ENCODE measurements around the gene SLC1A7. TPM values are rescaled to one million over a fixed set of nuclear protein-coding genes. Genes with fewer than 3 reads are reported as not detected.

The SLC1A7 gene
- total and polyA plus RNA-seq, 2 of the 13 experiments (the other 11 are each of a cell fraction or from before 2014, with no cell fraction given), result 0.04 to 2.0 TPM

DNA sequence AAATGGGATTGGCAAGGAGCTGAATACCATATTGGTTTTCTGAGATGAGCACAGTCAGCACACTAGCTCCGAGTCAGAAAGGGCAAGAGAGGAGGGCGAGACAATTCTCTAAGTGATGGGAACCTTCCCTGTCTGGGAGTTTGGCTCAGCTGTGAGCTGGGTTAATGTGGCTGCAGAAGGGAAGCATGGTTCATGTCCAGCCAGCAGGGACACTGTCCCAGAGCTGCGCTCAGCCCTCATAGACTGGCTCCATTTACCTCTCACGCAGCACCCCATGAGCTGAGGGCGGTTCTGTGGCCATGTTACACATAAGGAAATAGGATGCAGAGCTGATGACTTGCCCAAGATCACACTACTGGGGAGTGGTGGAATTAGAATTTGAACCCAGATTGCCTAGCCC is 38.5 kb upstream of the SLC1A7 start:
- BruUV-seq (replicated peaks), result no TSS peak
- Histone ChIP-seq H2AFZ (ENCODE audit: low read length) (no peak overlapping the region), H3K4me1 (ENCODE audit: insufficient read depth, low read length) (peaks cover 90% of the 10 kb centered on the region), H3K36me3 (replicated peaks in 1 of 2; ENCODE audit: control insufficient read depth in 1 of 2, insufficient read depth in 2 of 2, low read length in 2 of 2) (no peaks in the 10 kb centered on the region), H3K9me3 (ENCODE audit: low read length) (no peaks in the 10 kb centered on the region), H3K4me3 (replicated peaks in 1 of 3; ENCODE audit: insufficient read depth in 1 of 3, low read depth in 2 of 3, low read length in 3 of 3) (no peak overlapping the region), H3K4me2 (ENCODE audit: low read depth, low read length) (no peak overlapping the region), H3K27me3 (ENCODE audit: control insufficient read depth in 1 of 2, insufficient read depth in 2 of 2, low read length in 2 of 2) (peaks cover 0 to 4% of the 10 kb centered on the region in 2 experiments; a peak in 1 of 5 replicates), H3K9ac (ENCODE audit: insufficient read depth, low read depth, low read length) (no peak overlapping the region), H4K20me1 (ENCODE audit: insufficient read depth, low read length) (no peaks in the 10 kb centered on the region), H3K27ac (ENCODE audit: extremely low read length, insufficient read depth, low read length) (no peak overlapping the region), H3K79me2 (ENCODE audit: insufficient read depth, low read length) (no peaks in the 10 kb centered on the region)
- TF ChIP-seq, protein P1, sequence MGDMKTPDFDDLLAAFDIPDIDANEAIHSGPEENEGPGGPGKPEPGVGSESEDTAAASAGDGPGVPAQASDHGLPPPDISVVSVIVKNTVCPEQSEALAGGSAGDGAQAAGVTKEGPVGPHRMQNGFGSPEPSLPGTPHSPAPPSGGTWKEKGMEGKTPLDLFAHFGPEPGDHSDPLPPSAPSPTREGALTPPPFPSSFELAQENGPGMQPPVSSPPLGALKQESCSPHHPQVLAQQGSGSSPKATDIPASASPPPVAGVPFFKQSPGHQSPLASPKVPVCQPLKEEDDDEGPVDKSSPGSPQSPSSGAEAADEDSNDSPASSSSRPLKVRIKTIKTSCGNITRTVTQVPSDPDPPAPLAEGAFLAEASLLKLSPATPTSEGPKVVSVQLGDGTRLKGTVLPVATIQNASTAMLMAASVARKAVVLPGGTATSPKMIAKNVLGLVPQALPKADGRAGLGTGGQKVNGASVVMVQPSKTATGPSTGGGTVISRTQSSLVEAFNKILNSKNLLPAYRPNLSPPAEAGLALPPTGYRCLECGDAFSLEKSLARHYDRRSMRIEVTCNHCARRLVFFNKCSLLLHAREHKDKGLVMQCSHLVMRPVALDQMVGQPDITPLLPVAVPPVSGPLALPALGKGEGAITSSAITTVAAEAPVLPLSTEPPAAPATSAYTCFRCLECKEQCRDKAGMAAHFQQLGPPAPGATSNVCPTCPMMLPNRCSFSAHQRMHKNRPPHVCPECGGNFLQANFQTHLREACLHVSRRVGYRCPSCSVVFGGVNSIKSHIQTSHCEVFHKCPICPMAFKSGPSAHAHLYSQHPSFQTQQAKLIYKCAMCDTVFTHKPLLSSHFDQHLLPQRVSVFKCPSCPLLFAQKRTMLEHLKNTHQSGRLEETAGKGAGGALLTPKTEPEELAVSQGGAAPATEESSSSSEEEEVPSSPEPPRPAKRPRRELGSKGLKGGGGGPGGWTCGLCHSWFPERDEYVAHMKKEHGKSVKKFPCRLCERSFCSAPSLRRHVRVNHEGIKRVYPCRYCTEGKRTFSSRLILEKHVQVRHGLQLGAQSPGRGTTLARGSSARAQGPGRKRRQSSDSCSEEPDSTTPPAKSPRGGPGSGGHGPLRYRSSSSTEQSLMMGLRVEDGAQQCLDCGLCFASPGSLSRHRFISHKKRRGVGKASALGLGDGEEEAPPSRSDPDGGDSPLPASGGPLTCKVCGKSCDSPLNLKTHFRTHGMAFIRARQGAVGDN (CRISPR knock-in tag; IDR thresholded peaks at IDR 0.05), result 0 out of 2 replicates have a peak, but pooled peaks have one; percentile 6
- TF ChIP-seq MTA1 (CRISPR knock-in tag; IDR thresholded peaks at IDR 0.05; ENCODE audit: borderline replicate concordance), result no peak
- peak; percentile 57; the same call in 1 of the 2 replicates for TF ChIP-seq ZNF629 (CRISPR knock-in tag; conservative IDR thresholded peaks at IDR 0.05)
- TF ChIP-seq JUN (CRISPR knock-in tag; IDR thresholded peaks at IDR 0.05), result no peak
- TF ChIP-seq, protein P2, sequence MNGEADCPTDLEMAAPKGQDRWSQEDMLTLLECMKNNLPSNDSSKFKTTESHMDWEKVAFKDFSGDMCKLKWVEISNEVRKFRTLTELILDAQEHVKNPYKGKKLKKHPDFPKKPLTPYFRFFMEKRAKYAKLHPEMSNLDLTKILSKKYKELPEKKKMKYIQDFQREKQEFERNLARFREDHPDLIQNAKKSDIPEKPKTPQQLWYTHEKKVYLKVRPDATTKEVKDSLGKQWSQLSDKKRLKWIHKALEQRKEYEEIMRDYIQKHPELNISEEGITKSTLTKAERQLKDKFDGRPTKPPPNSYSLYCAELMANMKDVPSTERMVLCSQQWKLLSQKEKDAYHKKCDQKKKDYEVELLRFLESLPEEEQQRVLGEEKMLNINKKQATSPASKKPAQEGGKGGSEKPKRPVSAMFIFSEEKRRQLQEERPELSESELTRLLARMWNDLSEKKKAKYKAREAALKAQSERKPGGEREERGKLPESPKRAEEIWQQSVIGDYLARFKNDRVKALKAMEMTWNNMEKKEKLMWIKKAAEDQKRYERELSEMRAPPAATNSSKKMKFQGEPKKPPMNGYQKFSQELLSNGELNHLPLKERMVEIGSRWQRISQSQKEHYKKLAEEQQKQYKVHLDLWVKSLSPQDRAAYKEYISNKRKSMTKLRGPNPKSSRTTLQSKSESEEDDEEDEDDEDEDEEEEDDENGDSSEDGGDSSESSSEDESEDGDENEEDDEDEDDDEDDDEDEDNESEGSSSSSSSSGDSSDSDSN (CRISPR knock-in tag; IDR thresholded peaks at IDR 0.05), result no peak
- TF ChIP-seq, protein P3, sequence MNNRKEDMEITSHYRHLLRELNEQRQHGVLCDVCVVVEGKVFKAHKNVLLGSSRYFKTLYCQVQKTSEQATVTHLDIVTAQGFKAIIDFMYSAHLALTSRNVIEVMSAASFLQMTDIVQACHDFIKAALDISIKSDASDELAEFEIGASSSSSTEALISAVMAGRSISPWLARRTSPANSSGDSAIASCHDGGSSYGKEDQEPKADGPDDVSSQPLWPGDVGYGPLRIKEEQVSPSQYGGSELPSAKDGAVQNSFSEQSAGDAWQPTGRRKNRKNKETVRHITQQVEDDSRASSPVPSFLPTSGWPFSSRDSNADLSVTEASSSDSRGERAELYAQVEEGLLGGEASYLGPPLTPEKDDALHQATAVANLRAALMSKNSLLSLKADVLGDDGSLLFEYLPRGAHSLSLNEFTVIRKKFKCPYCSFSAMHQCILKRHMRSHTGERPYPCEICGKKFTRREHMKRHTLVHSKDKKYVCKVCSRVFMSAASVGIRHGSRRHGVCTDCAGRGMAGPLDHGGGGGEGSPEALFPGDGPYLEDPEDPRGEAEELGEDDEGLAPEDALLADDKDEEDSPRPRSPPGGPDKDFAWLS (CRISPR knock-in tag; IDR thresholded peaks at IDR 0.05; ENCODE audit: borderline replicate concordance), result no peak
- TF ChIP-seq NFRKB (IDR thresholded peaks at IDR 0.05), result no peak
- TF ChIP-seq GZF1 (CRISPR knock-in tag; IDR thresholded peaks at IDR 0.05), result no peak
- no peak for TF ChIP-seq FOSL1 (CRISPR knock-in tag; IDR thresholded peaks at IDR 0.05; ENCODE audit: borderline replicate concordance)
- ChIA-PET CTCF (ENCODE audit: low intra/inter-chr PET ratio, low total read pairs) (no interaction called here), POLR2A (interaction anchor here (0.6 to 4.9 kb wide), 4 partner anchors 15 to 628 kb away, joined by 3 to 37 read pairs (median 4); partner anchors contain the start of gene TUT4)
- 100% methylated on average over 4 of the region's 5 CpGs for WGBS (ENCODE audit: low lambda C conversion rate)
- intact Hi-C loops (cut with micrococcal nuclease; ENCODE audit: unreplicated experiment) (loop anchor here (5.0 to 10.0 kb wide), 4 partner anchors 59 to 479 kb away; partner anchors contain the start of gene ECHDC2), in situ Hi-C loops (cut with HindIII; ENCODE audit: extremely low pct_ligation_motif_present, low pct_unique_long_range_greater_than_20kb) (loop anchor here (5.0 to 10.0 kb wide), 3 partner anchors 54 to 476 kb away; partner anchors contain the start of gene ECHDC2)
- no peak for FAIRE-seq
- no peak for ATAC-seq
- no peak for DNase-seq (ENCODE audit: low spot score)

All from HepG2 (cell line).